Measurements from ENCODE around the gene DPM1. TPM values are rescaled to one million over a fixed set of nuclear protein-coding genes. Genes with fewer than 3 reads are reported as not detected.

Gene DPM1
- total and polyA plus RNA-seq, 2 donors (not counting 3 experiments of a cell fraction or from before 2014, with no cell fraction given), result 33.9 to 41.9 TPM

DNA sequence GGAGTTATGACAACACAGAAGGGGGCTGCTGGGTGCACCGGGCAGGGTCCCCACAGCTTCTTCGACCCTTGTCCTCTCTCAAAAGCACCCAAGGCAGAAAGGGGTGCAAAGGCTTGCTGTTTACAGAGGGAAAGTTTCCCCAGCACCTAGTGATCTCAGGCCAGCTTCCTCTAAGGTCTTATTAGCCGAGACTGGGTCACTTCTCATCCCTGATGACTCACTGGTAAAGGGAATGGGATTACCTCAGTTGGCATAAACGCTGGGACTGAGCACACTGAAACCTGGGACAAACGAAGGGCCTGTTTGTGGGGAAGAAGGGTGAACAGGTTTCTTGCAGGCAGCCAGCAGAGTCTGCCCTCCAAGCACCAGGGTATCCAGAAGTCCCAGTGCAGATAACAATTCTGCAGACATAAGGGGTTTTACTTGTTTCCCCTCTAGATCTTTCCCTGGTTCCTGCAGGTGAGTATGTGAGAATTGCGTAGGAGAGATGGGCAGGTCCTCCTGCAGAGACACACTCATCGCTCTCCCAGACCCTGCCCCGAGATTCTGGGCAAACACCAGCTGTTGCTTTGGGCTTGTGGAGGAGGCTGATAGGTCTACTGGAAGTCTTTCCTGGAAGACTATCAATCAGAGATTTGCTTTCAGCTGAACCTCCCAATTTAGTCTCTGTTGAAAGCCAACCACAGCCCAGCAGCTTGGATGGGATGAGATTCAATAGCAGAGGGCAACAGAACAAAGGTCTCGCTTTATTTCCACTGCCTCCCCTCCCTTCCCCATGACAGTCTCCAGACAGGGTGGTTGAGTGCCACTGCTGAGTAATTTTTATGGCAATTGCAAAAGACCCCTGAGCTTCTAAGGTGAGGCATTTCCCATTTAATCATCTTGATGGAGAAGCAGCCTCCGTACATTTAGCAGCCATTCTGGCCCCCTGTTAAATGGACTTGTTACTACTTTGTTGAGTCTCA lies 38.9 kb upstream of the DPM1 start:
- H3K36me3 ChIP-seq (ENCODE audit: control insufficient read depth in 2 of 2, extremely low read depth in 1 of 2, insufficient read depth in 2 of 2, low read length in 2 of 2), result no peaks in the 10 kb centered on the region
- H3K27ac ChIP-seq (ENCODE audit: insufficient read depth, low read depth, low read length), result no peak overlapping the region
- FAIRE-seq, result peak; percentile 15
- intact Hi-C loops (cut with micrococcal nuclease), result no loop called here
- no peak for DNase-seq (ENCODE audit: low read depth, low spot score)
- no peak overlapping the region for H3K9ac ChIP-seq (replicated peaks; ENCODE audit: extremely low read depth, insufficient read depth, low read length)
- TF ChIP-seq MYC (IDR thresholded peaks at IDR 0.05; ENCODE audit: low read depth, low read length) (no peak), POLR2AphosphoS5 (IDR thresholded peaks at IDR 0.05; ENCODE audit: insufficient read depth, low read depth, low read length) (no peak), FOS (IDR thresholded peaks at IDR 0.05; ENCODE audit: borderline replicate concordance, insufficient read depth, low read length) (peak; percentile 10), EZH2 (IDR thresholded peaks at IDR 0.05; ENCODE audit: borderline replicate concordance, low read depth, low read length, severe bottlenecking) (no peak), JUN (IDR thresholded peaks at IDR 0.05; ENCODE audit: borderline replicate concordance, insufficient read depth, insufficient read length, low read depth) (no peak)
- TF ChIP-seq, protein P1, sequence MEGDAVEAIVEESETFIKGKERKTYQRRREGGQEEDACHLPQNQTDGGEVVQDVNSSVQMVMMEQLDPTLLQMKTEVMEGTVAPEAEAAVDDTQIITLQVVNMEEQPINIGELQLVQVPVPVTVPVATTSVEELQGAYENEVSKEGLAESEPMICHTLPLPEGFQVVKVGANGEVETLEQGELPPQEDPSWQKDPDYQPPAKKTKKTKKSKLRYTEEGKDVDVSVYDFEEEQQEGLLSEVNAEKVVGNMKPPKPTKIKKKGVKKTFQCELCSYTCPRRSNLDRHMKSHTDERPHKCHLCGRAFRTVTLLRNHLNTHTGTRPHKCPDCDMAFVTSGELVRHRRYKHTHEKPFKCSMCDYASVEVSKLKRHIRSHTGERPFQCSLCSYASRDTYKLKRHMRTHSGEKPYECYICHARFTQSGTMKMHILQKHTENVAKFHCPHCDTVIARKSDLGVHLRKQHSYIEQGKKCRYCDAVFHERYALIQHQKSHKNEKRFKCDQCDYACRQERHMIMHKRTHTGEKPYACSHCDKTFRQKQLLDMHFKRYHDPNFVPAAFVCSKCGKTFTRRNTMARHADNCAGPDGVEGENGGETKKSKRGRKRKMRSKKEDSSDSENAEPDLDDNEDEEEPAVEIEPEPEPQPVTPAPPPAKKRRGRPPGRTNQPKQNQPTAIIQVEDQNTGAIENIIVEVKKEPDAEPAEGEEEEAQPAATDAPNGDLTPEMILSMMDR (IDR thresholded peaks at IDR 0.05; ENCODE audit: extremely low read depth in 1 of 2, insufficient read depth in 1 of 2, low read depth in 1 of 2, low read length in 2 of 2), result no peak
- no peak overlapping the region for H2AFZ ChIP-seq (ENCODE audit: low read depth, low read length)
- H4K20me1 ChIP-seq (replicated peaks; ENCODE audit: control insufficient read depth, extremely low read depth, insufficient read depth, low read length), result no peaks in the 10 kb centered on the region
- no peaks in the 10 kb centered on the region for H3K9me1 ChIP-seq (replicated peaks; ENCODE audit: control insufficient read depth, extremely low read depth, insufficient read depth, low read length)
- H3K9me3 ChIP-seq (replicated peaks; ENCODE audit: control insufficient read depth, insufficient read depth, low read length), result no peaks in the 10 kb centered on the region
- no peaks in the 10 kb centered on the region for H3K79me2 ChIP-seq (ENCODE audit: control insufficient read depth, insufficient read depth, low read length)
- dilution Hi-C loops (cut with MboI; ENCODE audit: extremely low pct_ligation_motif_present, low sequenced_read_pairs), result no loop called here
- CTCF ChIA-PET, result interaction anchor here (0.6 to 2.6 kb wide), 9 partner anchors 8 to 310 kb away, joined by 3 to 16 read pairs (median 5); no protein-coding TSS in a partner anchor
- no TSS peak for BruUV-seq (replicated peaks)
- no peaks in the 10 kb centered on the region for H3K4me1 ChIP-seq (ENCODE audit: control insufficient read depth, extremely low read depth, insufficient read depth, low read length)
- H3K4me2 ChIP-seq (ENCODE audit: insufficient read depth, low read length), result no peak overlapping the region
- H3K27me3 ChIP-seq (ENCODE audit: control insufficient read depth in 2 of 2, insufficient read depth in 2 of 2, low read length in 2 of 2), result peaks cover 6% of the 10 kb centered on the region in 2 experiments
- POLR2A ChIA-PET, result no interaction called here
- no peak overlapping the region for H3K4me3 ChIP-seq (replicated peaks in 1 of 3; ENCODE audit: insufficient read depth in 1 of 3, low read depth in 1 of 3, low read length in 3 of 3)
